Naive thymus-derived CD8-positive, alpha-beta T cell (primary cell): ENCODE measurements around the gene GRIA1. TPM values are rescaled to one million over a fixed set of nuclear protein-coding genes. Genes with fewer than 3 reads are reported as not detected.

Source experiments
- ATAC-seq, 2 donors: fragments of 150-1000 bp; cut with Tn5 transposase in 1 of 2; sonication (Bioruptor Pico), chemical (Tn5 transposase) in 1 of 2; 1 replicate in 1 of 2; 2 replicates in 1 of 2; pipeline ENCODE4 v1.10.0; 2021; ENCODE audit warnings: mild to moderate bottlenecking in 2 of 2, moderate library complexity in 2 of 2
- POLR2A ChIA-PET: fragments of 350-600 bp; sonication (Branson Sonifier 250); formaldehyde crosslinking; loops from one replicate; lab custom pipeline; 2021; ENCODE audit warnings: antibody characterized with exemption; lab: Charles Lee
- DNase-seq, 10 donors: peaks; one replicate each; pipeline versions ENCODE4 v3.0.0 to v3.0.0-alpha.2; 2020 to 2022
- H3K27ac Mint-ChIP-seq, 10 donors: one replicate each; pipeline ENCODE4 v1.8.0; 2020 to 2022; ENCODE audit warnings: mild to moderate bottlenecking in 10 of 10, mixed read lengths in 10 of 10, moderate library complexity in 4 of 10, inconsistent platforms in 1 of 10
- H3K27me3 Mint-ChIP-seq, 5 donors: one replicate each; pipeline ENCODE4 v1.8.0; 2021 to 2022; ENCODE audit warnings: mixed read lengths in 5 of 5
- H3K36me3 Mint-ChIP-seq, 3 donors: one replicate each; pipeline ENCODE4 v1.8.0; 2020 to 2022; ENCODE audit warnings: mixed read lengths in 3 of 3, mild to moderate bottlenecking in 2 of 3, inconsistent platforms in 1 of 3
- H3K4me1 Mint-ChIP-seq, 4 donors: one replicate each; pipeline ENCODE4 v1.8.0; 2021 to 2022; ENCODE audit warnings: mixed read lengths in 4 of 4
- H3K4me3 Mint-ChIP-seq, 10 donors: one replicate each; pipeline ENCODE4 v1.8.0; 2020 to 2022; ENCODE audit warnings: mild to moderate bottlenecking in 10 of 10, mixed read lengths in 10 of 10, moderate library complexity in 6 of 10, inconsistent platforms in 1 of 10
- H3K9me3 Mint-ChIP-seq, 9 donors: one replicate each; pipeline ENCODE4 v1.8.0; 2020 to 2022; ENCODE audit warnings: mixed read lengths in 9 of 9, mild to moderate bottlenecking in 3 of 9, inconsistent platforms in 1 of 9, moderate library complexity in 1 of 9
- polyA plus RNA-seq, 3 donors: library from polyadenylated mRNA; unstranded; fragments of 300-500 nt; fragmentation: Illumina TruSeq; gene quantifications; one replicate each; pipeline ENCODE4 v1.2.3, GENCODE V29; 2021
- total RNA-seq, 8 experiments: library from RNA in 2 of 8; stranded (reverse) in 2 of 8; gene quantifications; one replicate each; pipeline ENCODE4 v1.2.3 and lab custom pipeline; 2021 to 2026

Gene GRIA1
- total and polyA plus RNA-seq, 5 experiments from 2014 or later: not detected

DNA sequence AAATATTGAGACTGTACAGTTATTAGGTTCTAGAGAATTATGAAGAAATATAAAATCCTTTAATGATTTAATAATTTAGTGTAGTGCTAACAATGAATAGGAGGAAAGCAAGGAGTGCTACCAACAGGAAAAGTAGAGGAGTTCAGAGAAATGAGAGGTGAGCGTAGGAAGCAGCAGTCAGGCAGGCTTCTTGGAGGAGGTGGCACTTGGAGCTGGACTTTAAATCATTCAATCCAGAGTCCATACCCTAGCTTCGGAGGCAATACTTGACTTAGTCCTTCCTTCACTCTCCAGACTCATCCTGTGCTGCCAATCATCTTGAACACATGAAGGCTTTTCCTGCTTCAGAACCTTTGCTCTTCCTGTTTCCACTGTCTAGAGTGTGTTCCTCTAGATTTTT lies 254.3 kb downstream of the GRIA1 start:
- Mint-ChIP-seq H3K27me3 (peaks cover 4 to 26% (median 17%) of the 10 kb centered on the region in 5 donors), H3K36me3 (no peaks in the 10 kb centered on the region), H3K4me3 (no peak overlapping the region), H3K27ac (no peak overlapping the region), H3K4me1 (no peaks in the 10 kb centered on the region), H3K9me3 (peaks cover 0 to 4% (median 0%) of the 10 kb centered on the region in 9 donors)
- DNase-seq: no peak
- ATAC-seq: no peak
- POLR2A ChIA-PET: no interaction called here

DNA sequence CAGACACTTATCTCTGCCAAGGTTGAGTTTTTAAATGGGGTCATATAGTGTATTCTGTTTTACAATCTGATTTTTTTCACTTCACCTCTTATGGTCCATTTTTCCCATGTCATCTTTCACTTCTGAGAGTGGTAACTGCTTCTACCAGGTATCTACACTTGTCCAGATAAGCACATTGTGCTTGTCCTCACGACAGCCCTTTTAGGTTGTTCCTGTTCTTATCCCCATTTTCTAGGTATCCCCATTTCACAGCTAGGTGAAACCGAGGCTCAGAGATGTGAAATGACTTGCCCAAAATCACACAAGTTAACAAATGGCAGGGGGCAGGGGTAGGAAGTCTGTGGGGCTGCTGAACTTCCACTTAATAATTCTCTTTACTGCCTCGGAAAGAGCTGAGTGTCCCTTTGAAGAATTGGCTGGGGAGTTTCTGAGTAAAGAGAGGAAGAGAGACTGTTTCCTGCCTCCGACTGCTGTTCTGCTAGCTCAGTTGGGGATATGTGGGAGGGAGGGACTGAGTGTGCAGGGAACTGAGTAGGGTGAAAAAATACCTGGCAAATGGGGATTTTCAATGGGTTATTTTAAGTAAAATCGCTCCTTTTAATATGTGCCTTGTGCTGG lies 255.4 kb downstream of the GRIA1 start:
- Mint-ChIP-seq H3K4me1 (no peaks in the 10 kb centered on the region), H3K27ac (peak overlapping the region in 1 of 10 donors; percentile 3), H3K27me3 (peaks cover 4 to 26% (median 11%) of the 10 kb centered on the region in 5 donors), H3K4me3 (no peak overlapping the region), H3K36me3 (no peaks in the 10 kb centered on the region), H3K9me3 (peaks cover 0 to 2% (median 0%) of the 10 kb centered on the region in 9 donors)
- ATAC-seq (no peak), DNase-seq (no peak)
- POLR2A ChIA-PET: no interaction called here

DNA sequence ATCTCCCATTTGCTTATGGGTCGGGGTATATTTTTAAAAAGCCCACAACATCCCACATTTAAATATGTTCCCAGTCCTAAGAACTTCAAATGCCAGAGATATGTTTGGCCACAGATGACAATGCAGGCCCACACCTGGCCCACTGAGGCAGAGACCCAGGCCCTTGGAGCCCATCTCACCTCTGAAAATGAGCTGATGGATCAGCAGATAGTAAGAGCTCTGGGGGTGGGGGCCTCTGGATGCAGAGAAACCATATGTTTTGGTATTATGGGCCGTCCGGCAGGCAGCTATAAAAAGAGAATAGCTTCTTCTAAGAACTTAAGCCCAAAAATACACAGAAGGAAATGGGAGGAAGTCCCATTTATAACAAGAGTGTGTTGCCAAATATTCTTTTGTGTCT lies 256.0 kb downstream of the GRIA1 start:
- DNase-seq (no peak), ATAC-seq (no peak)
- POLR2A ChIA-PET: no interaction called here
- H3K36me3 Mint-ChIP-seq: no peaks in the 10 kb centered on the region
- H3K27ac Mint-ChIP-seq: no peak overlapping the region
- H3K4me3 Mint-ChIP-seq: no peak overlapping the region
- H3K4me1 Mint-ChIP-seq: no peaks in the 10 kb centered on the region
- peaks cover 4 to 22% (median 11%) of the 10 kb centered on the region in 5 donors for H3K27me3 Mint-ChIP-seq
- peaks cover 0 to 2% (median 0%) of the 10 kb centered on the region in 9 donors for H3K9me3 Mint-ChIP-seq

DNA sequence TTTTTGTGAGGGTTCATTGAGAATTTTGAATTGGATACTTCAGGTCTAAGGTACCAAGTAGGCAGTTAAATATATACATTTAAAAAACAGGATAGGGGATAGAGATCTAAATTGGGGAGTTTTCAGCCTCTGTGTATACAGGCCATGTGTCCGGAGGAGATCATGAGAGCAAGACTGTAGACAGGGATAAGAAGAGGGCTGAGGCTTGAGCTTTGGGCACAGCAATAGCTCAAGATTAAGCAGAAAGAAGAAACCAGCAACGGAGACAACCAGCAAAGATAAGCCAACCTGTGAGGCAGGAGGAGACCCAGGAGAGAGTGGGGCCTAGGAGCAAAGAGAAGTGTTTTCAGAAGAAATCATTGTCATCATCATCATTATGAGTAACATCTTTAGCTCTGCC lies 258.4 kb downstream of the GRIA1 start:
- H3K9me3 Mint-ChIP-seq: peaks cover 0 to 2% (median 0%) of the 10 kb centered on the region in 9 donors
- no peak overlapping the region for H3K4me3 Mint-ChIP-seq
- H3K36me3 Mint-ChIP-seq: no peaks in the 10 kb centered on the region
- H3K4me1 Mint-ChIP-seq: no peaks in the 10 kb centered on the region
- H3K27ac Mint-ChIP-seq: no peak overlapping the region
- DNase-seq (no peak), ATAC-seq (no peak)
- POLR2A ChIA-PET: no interaction called here
- H3K27me3 Mint-ChIP-seq: peaks cover 2 to 8% (median 4%) of the 10 kb centered on the region in 5 donors

GRCh38 chr5:153749960-153750359 lies 259.5 kb downstream of the GRIA1 start:
- Mint-ChIP-seq H3K4me3 (no peak overlapping the region), H3K27ac (no peak overlapping the region), H3K36me3 (no peaks in the 10 kb centered on the region), H3K4me1 (no peaks in the 10 kb centered on the region), H3K27me3 (peaks cover 3 to 13% (median 6%) of the 10 kb centered on the region in 5 donors), H3K9me3 (peaks cover 0 to 8% (median 2%) of the 10 kb centered on the region in 9 donors)
- POLR2A ChIA-PET: no interaction called here
- ATAC-seq (no peak), DNase-seq (no peak)

DNA sequence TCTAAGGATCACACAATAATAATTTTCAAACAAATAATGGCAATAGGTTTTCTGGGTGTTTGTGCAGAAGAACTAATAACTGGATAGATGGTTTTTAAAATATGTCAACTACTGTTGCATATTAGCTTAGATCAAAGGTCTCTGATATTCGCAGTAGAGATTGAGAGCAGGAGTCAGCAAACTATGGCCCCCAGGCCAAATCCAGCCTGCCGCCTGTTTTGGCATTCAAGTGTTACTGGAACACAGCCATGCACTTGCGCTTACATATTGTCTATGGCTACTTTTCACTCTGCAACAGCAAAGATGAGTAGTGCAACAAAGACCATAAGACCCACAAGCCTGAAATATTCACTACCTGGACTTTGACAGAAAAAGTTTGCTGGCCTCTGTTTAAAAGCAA lies 260.8 kb downstream of the GRIA1 start:
- POLR2A ChIA-PET: no interaction called here
- H3K9me3 Mint-ChIP-seq: peaks cover 0 to 11% (median 3%) of the 10 kb centered on the region in 9 donors
- ATAC-seq: no peak
- H3K36me3 Mint-ChIP-seq: no peaks in the 10 kb centered on the region
- no peaks in the 10 kb centered on the region for H3K4me1 Mint-ChIP-seq
- no peak overlapping the region for H3K27ac Mint-ChIP-seq
- peaks cover 0 to 13% (median 6%) of the 10 kb centered on the region in 5 donors for H3K27me3 Mint-ChIP-seq
- no peak overlapping the region for H3K4me3 Mint-ChIP-seq
- DNase-seq: no peak

GRCh38 chr5:153752890-153753289 lies 262.4 kb downstream of the GRIA1 start:
- peaks cover 0 to 16% (median 6%) of the 10 kb centered on the region in 5 donors for H3K27me3 Mint-ChIP-seq
- DNase-seq (no peak), ATAC-seq (no peak)
- POLR2A ChIA-PET: no interaction called here
- no peaks in the 10 kb centered on the region for H3K4me1 Mint-ChIP-seq
- no peak overlapping the region for H3K4me3 Mint-ChIP-seq
- H3K9me3 Mint-ChIP-seq: peaks cover 0 to 25% (median 7%) of the 10 kb centered on the region in 9 donors
- no peak overlapping the region for H3K27ac Mint-ChIP-seq
- peaks cover 0 to 10% (median 0%) of the 10 kb centered on the region in 3 donors for H3K36me3 Mint-ChIP-seq

DNA sequence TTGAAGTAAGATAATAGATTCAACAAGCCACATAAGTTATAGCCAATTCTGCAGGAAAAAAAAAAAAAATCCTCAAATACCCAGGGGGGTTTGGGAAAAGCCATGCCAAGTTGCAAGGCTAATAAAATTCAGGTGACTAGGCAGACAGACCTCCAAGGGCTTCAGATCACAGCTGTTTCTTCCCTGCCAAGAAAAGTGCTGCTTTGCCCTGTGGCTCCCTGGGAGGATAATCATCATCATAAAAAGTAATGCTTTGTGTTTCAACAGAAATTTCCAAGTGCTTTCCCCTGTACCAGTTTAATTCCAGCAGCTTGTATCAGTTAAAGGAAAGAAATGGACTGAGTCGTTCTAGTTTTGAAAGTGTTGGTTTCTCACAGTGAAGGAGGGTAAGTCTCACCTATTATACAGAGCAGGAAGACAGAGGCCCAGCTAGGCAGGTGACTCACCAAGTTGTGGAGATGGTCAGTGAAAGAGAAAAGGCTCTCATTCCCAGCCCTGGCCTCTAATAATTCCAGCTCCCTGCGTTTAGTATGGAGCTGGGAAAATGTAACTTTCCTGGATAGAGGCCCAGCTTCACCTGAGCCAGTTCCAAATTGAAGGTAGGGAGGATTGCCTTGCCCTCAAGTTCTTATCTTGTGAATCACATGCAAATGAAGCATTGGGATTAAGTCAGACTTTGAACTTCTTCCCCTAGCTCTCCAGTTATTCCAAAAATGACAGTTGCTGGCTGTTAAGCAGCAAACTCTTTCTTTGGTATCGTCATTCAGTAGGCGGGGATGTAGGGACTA lies 263.4 kb downstream of the GRIA1 start:
- POLR2A ChIA-PET: no interaction called here
- peaks cover 0 to 25% (median 7%) of the 10 kb centered on the region in 9 donors for H3K9me3 Mint-ChIP-seq
- peaks cover 0 to 10% (median 0%) of the 10 kb centered on the region in 3 donors for H3K36me3 Mint-ChIP-seq
- H3K27ac Mint-ChIP-seq: no peak overlapping the region
- peaks cover 0 to 11% (median 6%) of the 10 kb centered on the region in 5 donors for H3K27me3 Mint-ChIP-seq
- H3K4me3 Mint-ChIP-seq: no peak overlapping the region
- no peak for DNase-seq
- ATAC-seq: no peak
- no peaks in the 10 kb centered on the region for H3K4me1 Mint-ChIP-seq

DNA sequence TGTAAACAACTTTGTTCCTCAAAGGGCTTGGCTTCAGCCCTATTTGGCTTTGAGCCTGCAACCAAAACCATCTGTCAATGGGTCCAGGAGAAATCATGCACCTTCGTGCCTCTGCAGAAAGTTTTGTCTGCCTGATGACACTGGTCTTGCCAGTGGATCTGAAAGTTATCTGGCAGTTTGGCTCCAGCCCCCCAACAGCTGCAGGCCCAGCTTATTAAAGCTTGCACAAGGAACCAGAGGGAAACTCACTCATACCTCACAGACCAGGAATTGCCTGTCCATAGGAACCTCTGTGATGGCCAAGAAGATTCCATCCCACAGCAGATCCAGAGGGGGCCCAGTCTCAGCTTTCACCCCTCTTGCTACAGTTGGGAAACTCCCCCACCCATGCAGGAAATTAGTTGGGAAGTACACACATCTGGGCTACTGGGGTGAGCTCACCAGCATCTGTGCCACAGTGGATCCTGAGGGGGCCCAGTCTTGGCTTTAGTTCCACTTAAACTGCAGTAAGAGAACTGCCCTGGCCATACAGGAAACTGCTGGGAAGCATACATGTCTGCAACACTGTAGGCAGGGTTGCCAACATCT lies 265.5 kb downstream of the GRIA1 start:
- H3K27ac Mint-ChIP-seq: no peak overlapping the region
- no peaks in the 10 kb centered on the region for H3K4me1 Mint-ChIP-seq
- POLR2A ChIA-PET: no interaction called here
- ATAC-seq: no peak
- H3K36me3 Mint-ChIP-seq: peaks cover 0 to 10% (median 0%) of the 10 kb centered on the region in 3 donors
- peaks cover 0 to 10% (median 4%) of the 10 kb centered on the region in 5 donors for H3K27me3 Mint-ChIP-seq
- H3K4me3 Mint-ChIP-seq: no peak overlapping the region
- DNase-seq: no peak
- H3K9me3 Mint-ChIP-seq: peaks cover 0 to 25% (median 7%) of the 10 kb centered on the region in 9 donors

DNA sequence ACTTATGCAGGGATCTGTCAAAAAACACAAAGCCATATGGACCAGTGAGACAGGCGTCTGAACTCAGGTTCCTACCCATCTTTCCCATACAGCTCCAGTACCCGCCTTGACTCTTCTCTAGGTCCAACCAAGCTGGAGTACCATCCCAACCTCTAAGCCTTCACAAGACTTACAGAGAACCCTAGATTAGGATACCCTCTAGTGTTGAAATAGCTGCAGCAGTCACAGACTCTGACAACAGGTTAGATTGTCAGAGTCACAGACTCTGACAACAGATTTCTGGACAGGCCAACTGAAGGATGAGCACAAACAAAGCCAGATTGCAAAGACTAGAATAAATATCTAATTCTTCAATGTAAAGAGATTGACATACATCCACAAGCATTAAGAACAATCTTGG lies 266.1 kb downstream of the GRIA1 start:
- no peak for DNase-seq

DNA sequence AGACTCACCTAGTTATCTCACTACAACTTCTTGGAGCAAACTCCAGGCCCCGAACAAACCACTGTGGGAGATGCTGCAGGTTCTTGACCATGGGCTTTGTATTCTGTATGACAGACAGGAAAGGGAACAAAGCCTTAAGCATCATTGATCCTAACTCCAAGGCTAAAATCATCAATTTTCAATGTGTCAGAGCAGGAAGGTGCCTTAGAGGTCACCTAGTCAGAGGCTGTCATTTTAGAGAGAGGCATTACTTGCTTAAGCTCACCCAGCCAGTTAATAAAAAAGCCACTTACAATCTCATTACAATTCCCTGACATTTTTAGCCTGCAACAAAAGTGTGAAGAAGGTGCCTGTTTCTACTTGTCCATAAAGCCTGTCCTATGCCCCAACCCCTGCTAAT lies 275.5 kb downstream of the GRIA1 start:
- H3K27ac Mint-ChIP-seq: no peak overlapping the region
- no peaks in the 10 kb centered on the region for H3K36me3 Mint-ChIP-seq
- H3K4me3 Mint-ChIP-seq: no peak overlapping the region
- H3K4me1 Mint-ChIP-seq: no peaks in the 10 kb centered on the region
- peaks cover 0 to 9% (median 3%) of the 10 kb centered on the region in 9 donors for H3K9me3 Mint-ChIP-seq
- no peak for ATAC-seq
- DNase-seq: no peak
- peaks cover 0 to 9% (median 2%) of the 10 kb centered on the region in 5 donors for H3K27me3 Mint-ChIP-seq
- POLR2A ChIA-PET: no interaction called here

More for the DNA sequence above, 266.1 kb downstream of the GRIA1 start:
- peaks cover 0 to 25% (median 7%) of the 10 kb centered on the region in 9 donors for H3K9me3 Mint-ChIP-seq
- H3K36me3 Mint-ChIP-seq: peaks cover 0 to 10% (median 0%) of the 10 kb centered on the region in 3 donors
- POLR2A ChIA-PET: no interaction called here
- no peaks in the 10 kb centered on the region for H3K4me1 Mint-ChIP-seq
- no peak overlapping the region for H3K4me3 Mint-ChIP-seq
- H3K27me3 Mint-ChIP-seq: peaks cover 0 to 10% (median 4%) of the 10 kb centered on the region in 5 donors
- no peak overlapping the region for H3K27ac Mint-ChIP-seq
- ATAC-seq: no peak

DNA sequence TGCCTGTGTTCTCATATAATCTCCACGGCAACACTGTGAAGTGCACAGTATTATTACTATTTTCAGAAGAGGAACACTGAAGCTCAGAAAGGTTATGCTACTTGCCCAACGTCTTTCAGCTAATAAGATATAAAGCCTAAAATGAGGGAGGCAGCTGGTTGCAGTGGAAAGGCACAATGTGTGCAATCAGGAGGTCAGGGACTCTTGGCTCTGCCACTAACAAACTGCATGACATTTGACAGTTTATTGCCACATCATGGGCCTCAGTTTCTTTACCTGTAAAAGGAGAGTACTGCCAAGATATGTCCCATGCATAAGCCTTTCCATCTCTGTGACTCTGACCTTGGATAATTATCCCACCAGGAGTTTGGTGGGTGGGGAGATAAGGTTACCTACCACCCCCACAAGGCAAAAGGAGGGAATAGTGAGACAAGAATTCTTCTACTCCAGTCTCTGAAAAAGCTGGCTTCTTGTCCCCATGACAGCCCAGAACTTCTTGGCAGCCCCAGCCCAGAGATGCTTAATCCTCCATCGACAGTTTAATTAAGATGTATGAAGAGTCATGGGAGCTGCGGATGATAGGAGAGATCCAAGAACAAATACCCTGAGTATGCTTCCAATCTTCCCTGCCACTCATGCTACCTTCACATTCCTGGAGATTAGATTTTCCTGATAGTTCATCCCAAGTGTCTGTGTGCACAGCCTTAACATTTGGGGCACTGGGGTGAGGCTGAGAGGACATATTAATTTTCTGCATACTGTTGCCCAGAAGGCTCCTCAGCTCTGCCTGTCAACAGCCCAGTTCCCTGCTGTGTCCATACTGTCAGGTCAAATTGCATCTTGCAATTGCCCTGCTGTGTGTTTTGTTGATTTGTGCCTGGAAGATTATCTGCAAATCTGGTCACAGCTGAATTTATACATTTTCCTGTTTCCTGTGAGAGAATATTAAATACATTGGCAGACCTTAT lies 277.0 kb downstream of the GRIA1 start:
- ATAC-seq (no peak), DNase-seq (no peak)
- no peak overlapping the region for H3K27ac Mint-ChIP-seq
- peaks cover 0 to 9% (median 3%) of the 10 kb centered on the region in 9 donors for H3K9me3 Mint-ChIP-seq
- peaks cover 0 to 11% (median 2%) of the 10 kb centered on the region in 5 donors for H3K27me3 Mint-ChIP-seq
- no peaks in the 10 kb centered on the region for H3K4me1 Mint-ChIP-seq
- POLR2A ChIA-PET: no interaction called here
- no peaks in the 10 kb centered on the region for H3K36me3 Mint-ChIP-seq
- H3K4me3 Mint-ChIP-seq: no peak overlapping the region
